Glomerular visceral epithelial cell (primary cell): ENCODE measurements around the gene ARID1B.
A peak's percentile ranks its signal among the peaks of the same experiment; 100 is the strongest.
"Not testable (repeated sequence)": the region's sequence is repeated elsewhere in the genome, so short reads cannot be mapped to it uniquely, and the experiment has no call there.

Experiments used
- DNase-seq: peaks from one replicate; pipeline ENCODE4 v3.0.0-alpha.2; 2016; ENCODE audit errors: extremely low spot score

Gene ARID1B

DNA sequence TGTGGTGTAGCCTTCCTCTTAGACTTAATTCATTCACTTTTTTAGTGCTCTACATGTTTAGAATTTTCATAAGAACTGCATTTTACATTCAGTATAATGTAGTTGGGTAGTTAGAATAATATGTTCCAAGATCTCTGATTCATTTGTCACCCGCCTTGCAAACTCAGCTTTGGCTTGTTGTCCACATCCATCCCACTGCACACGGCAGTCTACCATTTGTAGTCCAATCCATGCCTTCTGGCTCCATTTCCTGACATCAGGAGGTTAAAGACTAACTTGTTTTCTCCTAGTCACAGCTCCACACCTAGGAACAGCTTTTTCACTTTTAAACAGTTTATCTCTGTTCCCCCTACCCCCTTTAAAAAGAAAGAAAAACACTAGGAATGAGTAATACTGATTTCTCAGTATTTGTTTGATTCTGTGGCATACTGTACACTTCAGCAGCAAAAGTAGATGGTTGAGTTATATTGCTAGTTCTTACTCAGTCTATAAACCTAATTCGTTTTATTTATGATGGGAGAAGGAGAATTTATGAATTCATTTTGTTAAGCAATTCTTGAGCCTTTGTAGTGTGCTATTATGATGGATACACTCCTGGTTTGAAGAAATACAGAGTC is 180.9 kb downstream of the ARID1B start:
- DNase-seq, result no peak

DNA sequence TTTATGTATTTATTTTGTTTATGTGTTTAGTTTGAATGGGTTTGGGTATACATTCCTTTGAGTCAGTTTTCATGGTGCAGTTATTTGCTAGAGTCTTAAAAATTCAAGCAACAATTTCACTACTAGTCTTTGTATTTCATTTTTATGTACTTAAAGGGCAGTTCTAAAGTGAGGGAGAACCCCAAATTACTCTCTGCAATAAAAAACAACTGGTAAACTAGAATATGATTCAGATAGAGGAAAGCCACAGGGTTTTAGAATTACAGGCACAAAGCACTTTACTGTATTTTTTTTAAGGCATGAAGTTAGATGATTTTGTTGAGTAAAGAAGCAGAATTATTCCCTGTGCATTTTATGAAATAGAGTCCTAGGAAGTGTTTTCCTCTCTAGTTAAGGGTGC is 183.3 kb downstream of the ARID1B start:
- DNase-seq, result no peak

DNA sequence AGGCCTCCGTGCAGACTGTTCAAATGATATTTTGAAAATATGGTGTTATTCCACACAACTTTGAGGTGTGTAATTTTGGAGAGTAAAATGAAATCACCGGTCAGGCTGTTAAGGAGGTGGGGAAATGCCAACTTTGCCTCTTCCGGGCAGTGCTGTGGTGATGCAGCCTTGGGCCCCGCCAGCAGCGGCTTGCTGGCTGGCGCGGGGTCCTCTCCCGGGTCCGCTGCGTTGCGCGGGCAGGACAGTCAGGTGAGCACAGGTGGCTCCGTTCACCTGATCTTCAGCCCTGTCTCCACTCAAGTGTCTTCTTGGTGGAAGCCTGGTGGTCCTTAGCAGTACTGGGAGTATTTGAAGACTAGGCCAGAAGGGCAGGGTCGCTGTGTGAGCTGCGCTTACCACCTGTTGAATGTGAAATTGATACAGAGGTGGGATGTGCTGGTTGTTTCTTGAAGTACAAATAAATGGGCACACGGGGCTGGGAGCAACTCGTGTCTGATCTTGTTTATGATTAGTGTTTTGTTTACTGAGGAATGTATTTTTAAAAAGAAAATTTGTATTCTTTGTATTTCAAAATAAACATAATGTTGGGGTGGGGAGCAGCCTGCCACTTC is 184.2 kb downstream of the ARID1B start:
- no peak for DNase-seq

DNA sequence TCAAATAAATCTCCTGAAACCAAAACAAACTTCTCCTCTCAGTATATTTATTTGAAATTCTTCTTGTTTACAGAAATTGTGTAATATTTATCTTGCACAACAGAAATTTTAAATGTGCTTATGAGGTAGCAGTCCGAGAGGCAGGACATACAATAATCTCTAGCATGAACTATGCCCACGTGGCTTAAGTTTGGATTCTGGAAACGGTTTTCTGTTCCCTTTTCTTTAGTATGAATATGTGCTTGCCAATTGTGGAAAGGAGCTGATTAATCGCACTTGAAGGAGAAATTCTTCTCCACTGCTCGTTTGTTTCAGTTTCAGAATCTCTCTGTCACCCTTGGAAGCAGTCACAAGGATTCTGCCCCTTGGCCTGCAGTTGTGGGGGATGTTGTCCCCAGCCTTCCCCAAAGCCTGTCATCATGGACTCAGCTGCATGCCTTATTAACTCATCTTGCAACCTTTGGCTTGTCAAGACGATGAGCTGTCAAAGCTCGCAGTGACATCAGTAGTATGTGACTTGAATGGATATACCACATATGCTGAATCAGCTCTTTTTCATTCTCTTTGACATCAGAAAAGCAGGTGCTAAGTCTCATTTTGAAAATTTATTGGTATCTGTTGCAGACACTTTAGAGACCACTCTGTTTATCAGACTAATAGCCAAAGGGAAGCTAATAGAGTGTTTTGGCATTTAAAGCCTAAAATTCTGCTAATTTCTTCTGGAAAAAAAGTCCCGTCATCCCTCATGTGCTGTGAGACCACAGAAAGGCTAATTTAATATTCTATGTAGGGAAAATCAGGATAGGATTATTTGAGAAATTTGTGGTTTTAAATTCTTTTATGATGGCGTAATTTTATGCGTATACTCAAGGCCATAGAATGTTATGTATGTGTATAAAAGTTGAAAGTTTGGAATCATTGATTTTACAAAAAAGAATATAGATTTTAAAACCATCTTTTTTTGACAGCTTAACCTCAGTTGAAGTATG is 186.8 kb downstream of the ARID1B start:
- DNase-seq, result no peak

- DNase-seq, result no peak
Measured at GRCh38 chr6:156967852-156968251, 190.7 kb downstream of the ARID1B start.

- no peak for DNase-seq
Measured at GRCh38 chr6:156969233-156969632, 192.1 kb downstream of the ARID1B start.

DNA sequence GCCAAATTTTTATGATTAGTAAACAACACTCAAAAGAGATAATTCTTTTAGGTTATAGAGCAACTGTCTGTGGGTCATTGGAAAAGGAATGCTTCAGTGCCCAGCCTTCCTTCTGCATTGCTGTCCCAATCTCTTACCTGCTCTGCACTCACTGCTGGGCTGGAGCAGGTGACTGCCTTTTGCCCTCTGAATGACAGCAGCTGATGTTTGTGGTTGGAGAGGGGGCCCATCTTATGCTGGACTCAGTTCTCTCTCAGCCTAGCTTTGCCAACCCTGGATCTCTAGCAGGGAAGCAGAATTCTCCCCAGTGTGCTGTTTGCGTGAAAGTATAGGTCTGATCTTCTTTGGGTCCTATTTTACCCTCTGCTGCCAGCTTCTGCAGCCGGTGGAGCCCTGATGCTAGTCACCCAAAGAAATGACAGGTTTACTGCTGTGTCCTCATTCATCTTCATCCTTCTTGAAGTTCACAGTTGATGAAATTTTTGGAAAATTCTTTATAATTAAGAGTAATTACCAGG is 193.5 kb downstream of the ARID1B start:
- DNase-seq, result no peak

GRCh38 chr6:156971153-156971885 is 194.1 kb downstream of the ARID1B start:
- no peak for DNase-seq

- no peak for DNase-seq
Measured at GRCh38 chr6:156972145-156972544, 195.0 kb downstream of the ARID1B start.

- no peak for DNase-seq
Measured at GRCh38 chr6:156974830-156975261, 197.7 kb downstream of the ARID1B start.

- DNase-seq, result no peak
Measured at GRCh38 chr6:156975414-156975813, 198.2 kb downstream of the ARID1B start.

- DNase-seq, result peak; percentile 46
Measured at GRCh38 chr6:156976216-156977127, 199.3 kb downstream of the ARID1B start.

GRCh38 chr6:156977527-156978291 is 200.5 kb downstream of the ARID1B start:
- DNase-seq, result peak; percentile 74

DNA sequence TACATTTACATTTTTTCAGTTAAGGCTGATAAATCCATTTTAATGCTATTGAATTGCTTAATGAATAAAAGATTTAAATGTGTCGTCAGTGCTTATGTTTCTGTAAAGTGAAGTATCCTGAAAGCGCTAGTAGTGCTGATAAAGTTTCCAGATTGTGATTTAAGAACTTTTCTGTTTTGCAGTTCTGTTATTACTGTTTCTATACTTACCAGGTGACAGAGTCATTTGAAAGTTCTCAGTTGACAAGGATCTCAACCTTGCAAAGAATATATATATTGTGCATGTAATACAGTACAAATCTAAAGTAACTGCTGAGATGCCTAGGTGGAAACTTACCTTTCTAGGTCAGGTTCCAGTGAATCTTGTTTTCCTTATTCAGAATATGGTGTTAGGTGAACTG is 201.8 kb downstream of the ARID1B start:
- DNase-seq, result no peak

DNA sequence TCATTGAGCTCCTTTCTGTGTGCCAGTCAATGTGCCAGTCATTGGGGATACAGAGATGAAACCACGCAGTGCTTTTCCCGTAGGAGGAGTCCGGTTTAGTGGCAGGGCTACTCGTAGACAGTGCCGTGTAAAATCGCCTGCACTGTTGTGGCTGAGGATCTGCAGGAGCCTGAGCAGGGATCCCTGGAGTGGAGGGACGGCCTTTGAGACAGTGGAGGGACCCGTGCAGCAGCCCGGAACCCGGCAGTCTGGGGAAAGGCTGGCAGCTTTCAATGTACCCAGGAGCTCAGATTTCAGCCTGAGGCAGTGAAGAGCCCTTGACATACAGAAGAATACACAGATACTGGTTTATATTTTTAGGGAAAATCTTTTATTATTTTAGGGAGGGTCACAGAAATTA is 203.3 kb downstream of the ARID1B start:
- no peak for DNase-seq

- DNase-seq, result no peak
Measured at GRCh38 chr6:156980948-156981347, 203.8 kb downstream of the ARID1B start.

- DNase-seq, result no peak
Measured at GRCh38 chr6:156982168-156982567, 205.0 kb downstream of the ARID1B start.

DNA sequence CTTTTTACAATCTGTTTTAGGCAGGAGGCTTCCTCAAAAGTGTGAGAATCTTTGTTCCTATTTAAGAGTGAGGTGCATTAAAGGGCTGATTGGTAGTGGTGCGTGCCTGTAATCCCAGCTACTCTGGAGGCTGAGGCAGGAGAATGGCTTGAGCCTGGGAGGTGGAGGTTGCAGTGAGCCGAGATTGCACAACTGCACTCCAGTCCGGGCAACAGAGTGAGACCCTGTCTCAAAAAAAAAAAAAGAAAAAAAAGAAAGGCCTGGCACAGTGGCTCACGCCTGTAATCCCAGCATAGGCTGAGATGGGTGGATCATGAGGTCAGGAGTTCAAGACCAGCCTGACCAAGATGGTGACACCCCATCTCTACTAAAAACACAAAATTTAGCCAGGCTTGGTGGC is 205.7 kb downstream of the ARID1B start:
- not testable (repeated sequence) for DNase-seq

- peak; percentile 15 for DNase-seq
Measured at GRCh38 chr6:156984178-156984738, 207.1 kb downstream of the ARID1B start.
